Hematopoietic multipotent progenitor cell treated with erythropoietin and hydrocortisone succinate and interleukin-3 and kit ligand, for 6 days (in vitro differentiated cells): ENCODE results near the gene NTS.

Experiments
- DNase-seq: peaks from one replicate; pipeline ENCODE4 v3.0.0-alpha.2; 2015

NTS gene, protein sequence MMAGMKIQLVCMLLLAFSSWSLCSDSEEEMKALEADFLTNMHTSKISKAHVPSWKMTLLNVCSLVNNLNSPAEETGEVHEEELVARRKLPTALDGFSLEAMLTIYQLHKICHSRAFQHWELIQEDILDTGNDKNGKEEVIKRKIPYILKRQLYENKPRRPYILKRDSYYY

GRCh38 chr12:85874031-85874461 is at the start of gene NTS:
NTS (plus strand) TSS chr12:85874295; CDS start chr12:85874404, 109 bp downstream.
- DNase-seq, result peak; percentile 56

GRCh38 chr12:85825746-85826145 is 48.3 kb upstream of the NTS start:
- no peak for DNase-seq

DNA sequence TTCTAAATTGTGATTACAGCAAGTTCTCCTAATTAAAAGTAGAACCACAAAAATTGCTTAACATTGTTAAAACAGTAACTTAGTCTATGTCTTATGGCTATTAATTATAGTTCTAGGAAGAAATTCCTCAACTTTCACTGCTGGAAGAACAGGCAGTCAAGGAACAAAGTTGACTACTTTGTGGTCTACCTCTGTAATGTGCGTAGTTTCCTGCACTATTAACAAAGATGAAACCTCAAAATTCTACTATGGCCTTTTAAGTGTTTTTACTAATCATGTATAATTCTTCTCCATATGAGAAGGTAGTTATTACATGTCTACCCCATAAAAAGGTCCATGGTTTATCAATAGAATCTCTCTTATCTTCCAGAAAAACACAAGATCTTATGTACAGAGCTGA is 45.5 kb upstream of the NTS start:
- no peak for DNase-seq

GRCh38 chr12:85829391-85829790 is 44.7 kb upstream of the NTS start:
- no peak for DNase-seq

GRCh38 chr12:85831327-85831990 is 42.6 kb upstream of the NTS start:
- no peak for DNase-seq

DNA sequence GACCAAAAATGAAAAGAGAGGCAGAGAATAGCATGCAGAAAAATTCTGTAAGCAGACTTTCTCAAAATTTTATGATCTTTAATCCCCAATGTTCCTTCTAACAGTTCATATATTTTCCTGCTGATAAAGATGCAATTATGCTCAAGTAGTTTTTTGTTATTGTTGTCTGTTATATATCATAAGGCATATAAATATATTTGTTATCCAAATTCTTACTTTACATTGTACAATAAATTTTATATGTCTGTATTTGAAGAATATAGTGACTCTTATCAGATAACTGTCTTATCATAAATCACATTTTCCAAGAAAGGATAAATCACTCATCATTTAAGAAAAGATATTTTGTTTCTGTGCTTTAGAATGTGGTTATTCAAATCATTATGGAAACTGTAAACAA is 40.5 kb upstream of the NTS start:
- no peak for DNase-seq

- DNase-seq, result no peak
Measured at GRCh38 chr12:85834378-85834777, 39.7 kb upstream of the NTS start.

GRCh38 chr12:85835426-85836196 is 38.5 kb upstream of the NTS start:
- DNase-seq, result no peak

GRCh38 chr12:85836197-85837090 is 37.7 kb upstream of the NTS start, which contains the start of gene RASSF9:
RASSF9 (minus strand) TSS chr12:85836409; CDS start chr12:85836201, 208 bp downstream.
- peak; percentile 10 for DNase-seq

DNA sequence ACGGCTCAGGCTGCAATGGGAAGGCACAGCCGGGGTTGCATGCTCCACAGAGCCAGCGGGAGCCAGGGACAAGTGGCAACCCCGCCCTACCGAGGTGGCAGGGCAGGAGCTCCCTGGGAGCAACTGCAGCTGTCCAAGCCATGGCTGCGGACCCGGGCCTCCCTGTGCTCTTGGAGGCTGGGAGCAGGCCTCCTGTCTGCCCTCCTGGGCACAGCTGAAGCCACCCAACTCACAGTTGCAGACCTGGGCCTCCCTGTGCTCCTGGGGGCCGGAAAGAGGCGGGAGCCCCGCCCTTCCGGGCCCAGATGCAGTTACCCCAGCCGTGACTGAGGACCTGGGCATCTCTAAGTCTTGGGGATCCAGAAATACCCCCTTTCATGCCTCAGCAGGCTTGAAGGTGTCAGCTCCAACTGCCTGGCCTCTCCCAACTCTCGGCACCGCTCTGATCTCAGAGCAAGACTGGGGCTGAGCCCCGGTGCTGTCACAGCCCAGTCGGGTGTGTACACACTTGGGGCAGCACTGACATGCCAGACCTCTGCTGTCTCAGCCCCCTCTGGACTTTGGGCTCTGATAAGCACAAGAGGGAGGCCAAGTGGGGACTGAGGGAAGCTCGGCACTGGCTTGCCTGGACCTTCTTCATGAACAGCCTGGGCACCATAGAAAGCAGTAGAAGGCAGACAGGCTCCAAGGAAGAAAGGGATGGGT is 30.3 kb upstream of the NTS start:
- no peak for DNase-seq

DNA sequence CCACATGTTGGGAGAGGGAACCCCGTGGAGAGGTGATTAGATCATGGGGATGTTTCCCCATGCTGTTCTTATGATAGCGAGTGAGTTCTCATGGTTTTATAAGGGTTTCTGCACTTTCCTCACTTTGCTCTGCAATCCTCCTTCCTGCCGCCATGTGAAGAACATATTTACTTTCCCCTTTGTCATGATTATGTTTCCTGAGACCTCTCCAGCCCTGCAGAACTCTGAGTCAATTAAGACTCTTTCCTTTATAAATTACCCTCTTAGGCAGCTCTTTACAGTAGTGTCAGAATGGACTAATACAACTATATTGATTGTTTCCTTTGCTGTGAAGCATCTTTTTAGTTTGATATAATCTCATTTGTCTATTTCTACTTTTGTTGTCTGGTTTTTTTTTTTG is 24.8 kb upstream of the NTS start:
- no peak for DNase-seq

- DNase-seq, result no peak
Measured at GRCh38 chr12:85855305-85855704, 18.8 kb upstream of the NTS start.

- DNase-seq, result no peak
Measured at GRCh38 chr12:85856966-85857365, 17.1 kb upstream of the NTS start.

GRCh38 chr12:85865890-85866289 is 8.2 kb upstream of the NTS start:
- DNase-seq, result no peak

DNA sequence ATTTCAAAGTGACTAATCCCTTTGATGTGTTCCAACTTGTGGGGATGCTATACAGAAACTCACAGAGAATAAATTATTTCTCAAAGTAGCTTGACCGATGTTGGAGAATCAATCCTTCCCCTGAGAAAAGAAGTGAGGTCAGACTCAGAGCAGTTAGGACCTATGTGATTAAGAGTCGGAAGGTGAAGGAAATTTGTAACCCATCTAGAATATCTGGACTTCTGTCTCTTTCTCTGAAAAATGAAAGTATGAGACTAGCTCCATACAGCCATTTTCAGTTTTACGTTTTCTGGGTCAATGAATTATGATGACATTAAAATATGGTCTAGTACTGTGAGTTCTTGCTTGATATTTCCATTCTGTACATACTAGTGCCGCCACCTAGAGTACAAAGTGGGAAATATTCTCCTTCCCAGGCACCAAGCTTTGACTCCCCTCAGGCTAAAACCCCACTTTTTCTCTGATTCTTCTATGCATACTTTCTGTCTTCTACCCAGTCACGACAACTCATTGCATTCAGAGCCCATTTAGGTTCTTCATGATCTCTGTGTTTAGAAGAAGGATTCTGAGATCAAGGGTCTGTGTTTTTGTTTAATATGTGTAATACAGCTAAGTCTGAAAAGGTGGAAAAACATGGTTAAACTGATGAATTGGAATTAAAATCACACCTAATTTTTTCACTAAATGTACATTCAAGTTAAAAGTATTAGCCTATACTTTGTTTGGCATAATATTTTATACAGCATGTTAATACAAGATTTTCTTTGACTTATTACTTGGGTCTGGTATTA is 6.9 kb upstream of the NTS start:
- DNase-seq, result peak; percentile 81

DNA sequence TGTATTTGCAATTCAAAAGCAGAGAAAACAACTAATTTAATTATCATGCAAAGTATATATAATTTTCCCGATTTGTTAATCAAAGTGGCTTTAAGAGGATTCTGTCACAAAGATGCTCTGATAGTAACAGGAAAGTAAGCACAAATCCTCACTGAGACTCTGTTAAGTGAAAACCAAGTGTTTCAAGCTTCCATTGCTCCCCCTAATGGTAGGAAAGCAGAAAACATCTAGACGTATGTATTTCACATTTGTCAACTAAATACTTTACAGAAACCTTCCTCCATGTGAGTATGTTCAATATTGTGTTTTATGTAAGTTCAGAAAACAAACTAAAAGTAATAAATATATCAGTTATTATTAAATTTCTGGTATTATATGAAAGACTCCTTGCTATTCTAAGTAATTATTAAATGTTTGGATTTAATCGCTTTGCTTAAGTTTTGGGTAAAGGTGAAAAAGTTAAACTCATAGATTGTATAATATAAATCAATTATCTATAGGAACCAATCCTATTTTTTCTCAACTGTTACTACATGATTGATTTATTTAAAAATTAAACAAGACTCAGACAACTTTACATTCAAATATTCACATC is 1.5 kb upstream of the NTS start:
- DNase-seq, result peak; percentile 81

DNA sequence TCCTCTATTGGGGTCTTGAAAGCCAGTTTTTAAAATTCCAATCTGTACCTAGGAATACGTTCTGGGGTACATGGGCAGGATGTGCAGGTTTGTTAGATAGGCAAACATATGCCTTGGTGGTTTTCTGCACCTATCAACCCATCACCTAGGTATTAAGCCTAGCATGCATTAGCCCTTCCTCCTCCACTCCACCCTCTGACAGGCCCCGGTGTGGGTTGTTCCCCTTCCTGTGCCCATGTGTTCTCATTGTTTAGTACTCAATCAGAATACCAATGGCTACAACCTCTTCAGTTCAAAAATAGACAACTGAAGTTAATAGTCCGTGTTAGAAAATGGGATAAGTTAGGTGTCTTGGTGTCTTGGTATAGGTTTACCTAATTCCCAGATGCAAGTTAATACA is 3.4 kb downstream of the NTS start:
- no peak for DNase-seq

DNA sequence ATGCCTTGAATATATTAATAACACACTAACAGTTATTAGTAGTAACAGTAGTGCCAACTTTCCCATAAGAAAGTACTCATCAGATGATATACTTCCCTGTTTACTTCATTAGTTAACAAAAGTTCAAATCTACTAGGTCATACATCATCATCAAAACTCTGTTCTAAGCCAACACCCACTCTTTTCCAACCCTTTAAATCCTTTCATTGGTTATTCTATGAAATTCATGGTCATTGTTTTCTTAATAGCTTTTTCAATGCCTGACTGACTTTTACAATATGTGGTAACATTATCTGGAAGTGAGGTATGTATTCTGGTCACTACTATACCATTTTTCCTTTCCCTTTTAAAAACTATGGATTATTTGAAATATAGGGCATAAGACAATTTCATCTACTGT is 9.7 kb downstream of the NTS start:
- DNase-seq, result no peak

DNA sequence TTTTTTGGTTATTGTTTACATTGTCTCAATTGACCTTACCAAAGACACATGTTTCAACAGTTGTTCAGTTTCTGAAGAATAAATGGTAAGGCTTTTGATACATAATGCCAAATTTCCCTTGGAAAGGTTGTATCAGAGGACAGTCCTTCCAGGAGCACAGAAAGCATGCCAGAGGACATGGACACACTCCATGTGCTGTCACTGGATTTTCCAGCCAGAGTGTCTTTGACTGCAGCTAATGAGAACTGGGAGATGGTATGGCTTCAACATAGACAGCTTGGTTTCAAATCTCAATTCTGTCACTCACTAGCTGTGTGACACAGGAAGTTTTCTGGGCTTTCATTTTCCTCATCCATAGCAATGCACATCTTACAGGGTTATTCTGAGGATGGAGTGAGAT is 20.6 kb downstream of the NTS start:
- DNase-seq, result no peak

- peak; percentile 59 for DNase-seq
Measured at GRCh38 chr12:85920324-85920947, 46.3 kb downstream of the NTS start.
